ENCODE measurements around the gene CRIP2.
A peak's percentile ranks its signal among the peaks of the same experiment; 100 is the strongest.

Gene CRIP2

DNA sequence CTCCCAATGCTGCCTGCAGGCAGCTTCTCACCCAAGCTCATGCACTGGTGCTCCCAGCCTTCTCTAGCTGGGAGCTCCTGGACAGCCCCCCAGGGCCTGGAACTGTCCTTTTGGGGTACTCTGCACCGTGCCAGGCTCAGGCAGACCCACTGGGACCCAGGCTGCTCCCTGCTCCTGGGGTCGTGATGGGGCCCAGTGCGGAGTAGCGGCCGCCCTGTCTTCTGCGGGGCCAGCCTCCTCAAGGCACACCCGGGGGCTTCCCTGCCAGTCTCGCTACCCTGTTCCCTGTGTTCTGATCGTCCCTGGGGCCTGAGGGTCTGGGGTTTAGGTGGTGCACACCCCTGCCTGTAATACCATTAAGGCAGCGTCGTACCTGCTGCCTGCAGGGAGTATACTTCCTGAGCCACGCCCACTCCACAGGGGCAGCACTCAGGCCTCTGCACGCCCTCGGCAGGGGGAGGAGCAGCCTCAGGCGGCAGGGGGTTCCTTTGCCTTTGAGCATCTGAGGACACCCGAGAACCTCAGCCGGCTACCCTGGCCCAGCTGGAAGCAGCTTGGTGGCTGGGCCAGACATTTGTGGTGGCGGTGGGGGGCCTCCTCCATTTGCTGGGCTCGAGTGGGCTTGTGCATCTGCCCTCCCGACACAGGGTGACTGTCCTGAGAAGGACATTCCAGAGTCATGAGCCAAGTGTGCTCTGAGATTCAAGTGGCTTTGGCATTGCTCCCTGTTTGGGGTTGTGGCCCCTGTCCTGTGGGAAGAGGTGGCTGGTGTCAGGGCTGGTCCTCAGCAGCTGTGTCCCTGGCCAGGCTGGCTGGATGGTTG lies 9.2 kb upstream of the CRIP2 start:
- DNase-seq: no peak

DNA sequence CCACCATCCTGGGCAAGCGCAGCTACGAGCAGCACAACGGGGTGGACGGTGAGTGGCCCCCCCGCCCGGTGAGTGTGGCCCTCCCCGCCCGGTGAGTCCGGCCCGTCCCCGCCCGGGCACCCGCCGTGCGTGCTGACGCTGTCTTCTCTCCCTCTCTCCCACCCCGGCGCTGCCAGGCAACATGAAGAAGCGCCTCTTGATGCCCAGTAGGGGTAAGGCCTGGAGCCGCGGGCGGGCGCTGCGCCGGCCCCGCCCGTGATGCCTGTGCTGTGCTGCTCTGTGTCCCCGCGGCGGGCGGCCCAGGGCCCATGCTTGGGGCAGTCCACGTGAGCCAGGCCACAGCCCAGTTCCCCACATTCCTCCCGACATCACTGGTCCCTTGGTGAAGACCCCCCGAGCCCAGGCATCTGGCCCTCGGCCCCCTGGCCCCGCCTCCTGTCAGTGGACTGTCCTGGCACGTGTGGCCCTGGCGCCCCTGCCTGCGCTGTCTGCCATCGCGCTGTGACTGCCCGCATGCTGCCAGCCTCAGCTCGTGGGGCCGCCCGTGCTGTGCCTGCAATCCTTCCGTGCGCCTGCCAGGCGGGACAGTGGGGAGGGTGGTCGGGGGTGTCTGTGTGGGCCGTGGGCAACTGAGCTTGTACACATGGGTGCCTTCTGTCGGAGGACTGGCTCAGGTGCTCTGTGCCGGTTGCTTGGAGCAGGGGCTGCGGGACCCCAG lies 7.9 kb upstream of the CRIP2 start:
- DNase-seq: no peak

DNA sequence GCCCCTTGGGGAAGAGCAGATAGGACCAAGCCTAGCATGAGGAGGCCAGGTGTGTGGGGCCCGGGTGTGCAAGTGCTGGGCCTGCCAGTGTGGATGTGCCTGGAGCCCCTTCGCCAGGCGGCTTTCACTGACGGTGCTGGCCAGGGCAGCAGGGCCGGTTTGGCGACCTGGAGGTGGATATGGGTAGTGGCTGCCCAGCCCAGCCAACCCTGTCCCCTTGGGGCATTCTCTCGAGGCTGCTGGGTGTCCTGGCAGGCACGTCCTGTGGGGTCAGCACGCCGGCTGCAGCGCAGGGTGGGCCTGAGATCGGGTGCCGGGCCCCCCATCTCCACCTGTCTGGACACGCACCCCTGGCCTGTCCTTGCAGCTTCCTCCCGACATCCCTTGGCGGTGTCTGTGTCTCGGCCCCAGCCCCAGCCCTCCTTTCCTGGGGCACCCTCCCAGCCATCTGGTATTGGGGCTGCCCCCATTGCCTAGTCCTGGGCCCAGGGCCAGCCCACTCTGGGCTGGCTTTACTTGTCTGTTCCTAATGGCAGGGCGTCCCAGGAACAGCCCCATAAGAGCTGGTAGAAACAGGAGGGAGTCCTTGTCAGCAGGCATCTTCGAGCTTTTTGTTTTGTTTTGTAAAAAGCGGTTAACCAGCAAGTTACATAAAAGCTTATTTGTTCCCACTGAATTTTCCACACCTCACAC lies 7.2 kb upstream of the CRIP2 start:
- no peak for DNase-seq

DNA sequence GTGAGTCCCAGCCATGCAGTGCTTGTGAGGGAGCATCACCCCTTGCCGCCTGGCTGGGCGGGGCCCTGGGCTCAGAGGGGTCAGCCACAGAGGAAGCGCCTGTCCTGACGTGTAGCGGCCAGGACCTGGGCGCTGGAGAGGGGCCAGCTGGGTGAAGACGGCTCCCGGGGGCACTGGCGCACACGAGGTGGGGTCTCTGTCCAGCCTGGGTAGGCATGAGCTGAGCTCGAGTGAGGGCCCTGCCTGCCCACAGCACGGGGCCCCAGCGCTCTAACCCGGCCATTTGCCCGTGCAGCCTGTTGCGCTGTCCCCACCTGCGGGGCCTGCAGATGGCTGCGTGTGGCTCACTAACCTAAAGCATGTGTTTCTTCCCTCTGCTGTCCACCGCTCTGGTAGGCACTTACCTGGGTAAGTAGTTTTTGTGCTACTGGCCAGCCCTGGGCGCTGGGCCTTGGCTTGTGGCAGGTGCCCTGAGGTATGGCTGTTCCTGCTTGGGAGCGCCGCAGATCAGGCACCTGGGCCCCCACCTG lies 6.6 kb upstream of the CRIP2 start:
- no peak for DNase-seq

DNA sequence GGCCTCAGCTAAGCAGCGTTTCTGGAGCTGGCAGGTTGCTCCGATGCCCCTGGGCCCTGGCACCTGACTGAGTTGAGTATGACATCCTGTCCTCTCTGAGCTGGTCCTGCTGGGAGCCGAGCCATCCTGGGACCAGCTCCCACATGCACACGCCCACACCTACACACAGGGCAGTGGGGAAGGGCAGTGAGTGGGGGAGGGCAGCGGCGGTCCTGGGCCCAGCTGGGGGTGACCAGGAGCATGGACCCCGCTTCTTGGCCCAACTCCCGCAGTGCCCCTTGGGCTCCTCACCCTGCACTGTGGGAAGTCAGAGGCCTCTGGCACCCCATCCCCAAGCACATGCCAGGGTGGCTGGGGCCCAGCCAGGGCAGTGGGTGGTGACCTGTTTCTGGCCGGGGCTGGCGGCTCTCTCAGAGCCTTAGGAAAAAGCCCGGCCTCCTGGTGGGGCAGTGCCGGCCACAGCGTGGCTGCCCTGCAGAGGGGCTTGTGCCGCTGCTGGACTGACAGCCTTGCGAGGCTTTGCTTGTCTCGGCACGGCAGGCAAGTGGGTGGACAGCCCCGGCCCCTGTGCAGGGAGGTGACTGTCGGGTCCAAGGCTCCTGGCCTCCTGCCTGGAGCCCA lies 5.9 kb upstream of the CRIP2 start:
- DNase-seq: no peak

DNA sequence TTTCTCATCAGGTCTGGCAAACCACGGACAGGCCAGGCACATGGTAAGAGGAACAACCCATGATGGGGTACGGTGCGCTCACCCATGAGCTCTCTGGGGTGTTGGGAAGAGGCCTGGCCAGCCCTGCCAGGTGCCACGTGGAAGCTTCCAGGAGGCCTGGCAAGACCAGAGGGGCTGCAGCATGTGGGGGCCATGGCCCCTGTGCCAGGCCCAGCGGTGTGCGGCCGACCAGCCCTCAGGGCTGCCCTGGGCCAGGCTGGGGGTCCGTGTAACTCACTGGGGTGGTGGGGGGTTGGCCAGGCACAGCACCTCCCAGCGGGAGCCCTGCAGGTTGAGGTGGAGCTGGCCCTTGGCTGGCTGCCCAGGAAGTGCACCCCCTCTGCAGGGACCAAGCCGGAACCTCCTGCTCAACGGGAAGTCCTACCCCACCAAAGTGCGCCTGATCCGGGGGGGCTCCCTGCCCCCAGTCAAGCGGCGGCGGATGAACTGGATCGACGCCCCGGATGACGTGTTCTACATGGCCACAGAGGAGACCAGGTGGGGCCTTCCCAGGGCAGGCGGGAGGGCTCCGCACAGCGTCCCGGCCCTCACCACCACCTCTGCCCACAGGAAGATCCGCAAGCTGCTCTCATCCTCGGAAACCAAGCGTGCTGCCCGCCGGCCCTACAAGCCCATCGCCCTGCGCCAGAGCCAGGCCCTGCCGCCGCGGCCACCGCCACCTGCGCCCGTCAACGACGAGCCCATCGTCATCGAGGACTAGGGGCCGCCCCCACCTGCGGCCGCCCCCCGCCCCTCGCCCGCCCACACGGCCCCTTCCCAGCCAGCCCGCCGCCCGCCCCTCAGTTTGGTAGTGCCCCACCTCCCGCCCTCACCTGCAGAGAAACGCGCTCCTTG lies 4.9 kb upstream of the CRIP2 start:
- DNase-seq: no peak

DNA sequence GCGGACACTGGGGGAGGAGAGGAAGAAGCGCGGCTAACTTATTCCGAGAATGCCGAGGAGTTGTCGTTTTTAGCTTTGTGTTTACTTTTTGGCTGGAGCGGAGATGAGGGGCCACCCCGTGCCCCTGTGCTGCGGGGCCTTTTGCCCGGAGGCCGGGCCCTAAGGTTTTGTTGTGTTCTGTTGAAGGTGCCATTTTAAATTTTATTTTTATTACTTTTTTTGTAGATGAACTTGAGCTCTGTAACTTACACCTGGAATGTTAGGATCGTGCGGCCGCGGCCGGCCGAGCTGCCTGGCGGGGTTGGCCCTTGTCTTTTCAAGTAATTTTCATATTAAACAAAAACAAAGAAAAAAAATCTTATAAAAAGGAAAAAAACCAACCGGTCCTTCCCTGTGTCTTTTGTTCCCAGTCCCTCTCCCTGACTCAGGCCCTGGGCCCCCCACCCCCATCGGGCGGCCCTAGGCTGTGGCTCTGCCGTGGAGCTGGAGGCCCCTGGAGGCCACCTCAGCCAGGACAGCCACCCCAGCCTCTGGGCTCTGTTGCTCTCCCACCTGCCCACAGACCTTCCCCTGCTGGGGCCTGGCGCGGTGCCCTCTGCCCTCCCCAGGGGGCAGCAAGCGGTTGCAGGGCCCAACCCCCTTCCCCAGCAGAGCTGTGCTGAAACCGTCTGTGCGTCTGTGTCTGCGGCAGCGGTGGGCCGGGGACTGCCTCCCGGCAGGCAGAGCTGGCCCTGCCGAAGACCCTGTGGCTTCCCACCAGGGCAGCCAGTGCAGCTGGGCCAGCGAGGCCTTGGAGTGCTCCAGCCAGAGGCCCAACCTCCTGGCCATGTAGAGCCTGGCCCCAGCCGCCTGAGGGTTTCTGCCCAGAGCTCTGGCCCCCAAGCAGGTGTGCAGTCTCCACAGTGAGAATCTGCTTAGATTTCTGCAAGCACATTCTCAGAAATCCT lies 4.0 kb upstream of the CRIP2 start:
- no peak for DNase-seq

DNA sequence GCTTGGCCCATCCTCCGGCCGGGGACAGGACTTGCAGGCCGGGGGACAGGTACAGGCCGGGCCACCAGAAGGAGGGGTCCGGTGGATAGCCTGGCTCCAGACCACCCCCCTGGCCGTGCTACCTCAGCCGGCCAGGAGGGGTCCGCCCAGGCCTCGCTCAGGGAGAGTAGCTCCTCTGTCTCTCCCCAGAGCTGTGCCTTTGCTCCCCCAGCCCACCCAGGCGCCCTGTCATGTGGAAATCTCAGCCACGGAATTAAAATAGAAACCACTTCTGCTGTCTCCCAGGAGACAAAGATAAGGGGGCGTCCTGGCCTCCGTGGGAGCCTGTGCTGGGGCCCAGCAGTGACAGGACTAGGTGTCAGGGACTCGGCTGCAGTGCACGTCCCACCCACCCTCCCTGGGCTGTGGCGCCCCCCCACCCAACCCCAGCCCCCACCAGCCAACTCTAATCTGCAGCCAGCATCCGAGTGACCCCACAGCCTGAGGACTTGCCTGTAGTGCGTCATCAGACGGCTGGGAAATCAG lies 3.3 kb upstream of the CRIP2 start:
- DNase-seq: no peak

DNA sequence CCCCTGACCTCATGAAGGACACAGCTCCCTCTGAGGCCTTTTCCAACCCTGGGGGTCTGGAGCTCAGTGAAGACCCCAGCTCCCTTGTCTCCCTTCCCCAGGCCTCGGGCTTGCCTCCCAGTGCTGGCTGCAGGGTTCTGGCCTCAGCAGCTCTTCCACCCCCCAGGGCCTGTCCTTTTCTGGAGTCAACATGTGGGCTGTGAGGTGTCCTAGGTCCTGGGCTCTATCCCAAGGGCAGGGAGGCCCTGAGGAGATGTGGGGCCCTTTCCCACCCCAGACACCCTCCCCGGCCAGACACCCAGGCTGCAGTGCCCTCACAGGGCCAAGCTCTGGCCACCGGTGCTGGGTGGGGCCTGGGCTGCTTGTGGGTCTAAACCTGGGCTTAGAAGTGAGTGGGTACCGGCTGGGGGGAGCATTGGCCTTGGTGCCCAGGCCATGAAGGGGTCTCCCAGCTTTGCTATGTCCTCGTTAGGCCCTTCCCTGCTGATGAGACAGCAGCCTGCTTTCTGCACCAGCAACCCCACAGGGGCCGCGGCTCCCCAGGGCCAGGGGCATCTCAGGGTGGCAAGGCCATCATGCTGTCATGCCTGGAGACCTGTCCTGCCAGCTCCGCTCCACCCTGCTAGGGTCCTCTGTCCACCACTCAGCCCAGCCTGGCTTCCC lies 2.7 kb upstream of the CRIP2 start:
- no peak for DNase-seq

DNA sequence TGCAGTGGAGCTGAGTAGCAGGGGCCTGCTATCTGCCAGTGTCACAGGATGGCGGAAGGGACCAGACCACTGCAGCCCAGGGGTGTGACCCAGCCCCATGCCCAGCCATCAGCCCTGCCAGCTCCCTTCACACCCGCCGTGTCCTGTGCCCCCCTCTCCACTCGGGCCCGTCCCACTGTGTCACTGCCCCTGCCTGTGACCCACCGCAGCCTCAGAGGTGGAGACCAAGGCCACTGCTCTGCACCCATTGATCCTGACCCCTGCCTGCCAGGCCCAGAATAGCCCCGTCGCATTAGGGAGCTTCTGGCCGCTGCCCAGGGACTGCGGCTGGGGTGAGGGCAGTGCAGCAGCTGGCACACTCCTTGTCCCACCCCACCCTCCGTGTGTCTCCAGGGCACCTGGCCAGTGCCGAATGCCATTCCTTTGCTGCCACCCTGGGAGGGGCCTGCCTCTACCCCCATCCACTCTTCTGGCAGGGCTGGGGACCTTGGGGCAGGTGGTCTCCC lies 2.1 kb upstream of the CRIP2 start:
- no peak for DNase-seq

DNA sequence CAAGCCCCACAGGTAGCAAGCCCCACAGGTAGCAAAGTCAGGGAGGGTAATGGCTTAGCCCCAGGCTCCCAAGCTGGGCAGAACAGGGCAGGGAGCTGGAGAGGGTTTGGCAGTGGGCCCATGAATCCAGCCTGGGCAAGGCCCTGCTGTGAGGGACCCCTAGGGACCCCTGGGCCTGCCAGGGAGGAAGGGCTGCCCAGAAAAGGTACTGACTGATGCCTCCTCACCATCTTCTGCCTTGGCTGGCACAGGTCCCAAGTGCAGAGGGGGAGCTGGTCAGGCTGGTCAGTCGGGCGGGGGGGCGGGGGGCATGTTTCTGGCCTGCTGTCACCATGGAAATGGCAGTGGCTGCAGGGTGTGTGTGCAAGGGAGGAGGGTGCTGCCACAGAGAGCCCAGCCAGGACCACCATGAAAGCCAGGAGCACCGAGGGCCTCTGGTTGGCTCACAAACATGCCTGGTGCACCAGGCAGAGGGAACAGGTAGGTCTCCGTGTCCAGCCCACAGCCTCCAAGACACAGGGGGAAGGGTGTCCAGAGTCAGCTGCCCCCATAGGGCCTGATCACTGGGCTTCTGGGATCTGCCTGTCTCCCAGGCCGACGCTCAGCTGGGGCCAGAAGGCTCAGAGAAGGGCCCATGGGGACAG lies 1.5 kb upstream of the CRIP2 start:
- no peak for DNase-seq

DNA sequence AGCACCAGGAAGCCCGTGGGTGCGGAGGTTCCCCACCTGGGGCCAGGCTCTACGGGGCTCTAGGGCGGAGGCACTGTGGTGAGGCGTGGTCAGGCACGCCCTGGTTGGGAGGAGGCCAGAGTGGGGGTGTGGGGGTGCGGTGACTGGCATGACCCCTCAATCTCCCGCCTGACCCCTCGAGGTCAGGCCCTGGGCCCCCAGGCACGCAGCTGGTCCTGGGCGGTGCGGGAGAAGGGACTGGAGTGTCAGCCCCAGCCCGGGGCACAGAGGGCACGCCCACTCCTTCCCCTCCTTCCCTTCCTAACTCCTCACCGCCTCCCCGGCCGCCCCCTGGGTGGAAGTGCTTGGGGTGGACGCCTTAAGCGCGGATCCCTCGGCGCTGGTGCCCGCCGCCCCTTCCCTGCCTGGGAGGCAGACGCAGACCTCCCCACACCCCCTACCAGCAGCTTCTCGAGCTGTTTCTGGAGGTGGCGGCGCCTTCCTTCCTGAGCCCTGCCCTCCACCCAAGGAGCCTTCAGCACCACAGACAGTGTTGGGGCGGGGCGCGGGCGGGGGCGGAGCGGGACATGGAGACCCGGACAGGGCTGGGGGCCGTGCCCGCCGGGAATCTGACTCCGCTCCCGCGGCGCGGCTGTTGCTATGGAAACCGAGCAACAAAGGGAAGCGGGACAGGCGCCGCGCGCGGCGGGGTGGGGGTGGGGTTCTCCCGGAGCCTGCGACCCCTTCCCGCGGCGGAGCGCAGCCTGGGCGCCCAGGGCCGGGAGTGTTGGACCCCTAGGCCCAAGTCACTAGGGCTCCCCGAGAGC lies 741 bp upstream of the CRIP2 start:
- peak; percentile 64 for DNase-seq

DNA sequence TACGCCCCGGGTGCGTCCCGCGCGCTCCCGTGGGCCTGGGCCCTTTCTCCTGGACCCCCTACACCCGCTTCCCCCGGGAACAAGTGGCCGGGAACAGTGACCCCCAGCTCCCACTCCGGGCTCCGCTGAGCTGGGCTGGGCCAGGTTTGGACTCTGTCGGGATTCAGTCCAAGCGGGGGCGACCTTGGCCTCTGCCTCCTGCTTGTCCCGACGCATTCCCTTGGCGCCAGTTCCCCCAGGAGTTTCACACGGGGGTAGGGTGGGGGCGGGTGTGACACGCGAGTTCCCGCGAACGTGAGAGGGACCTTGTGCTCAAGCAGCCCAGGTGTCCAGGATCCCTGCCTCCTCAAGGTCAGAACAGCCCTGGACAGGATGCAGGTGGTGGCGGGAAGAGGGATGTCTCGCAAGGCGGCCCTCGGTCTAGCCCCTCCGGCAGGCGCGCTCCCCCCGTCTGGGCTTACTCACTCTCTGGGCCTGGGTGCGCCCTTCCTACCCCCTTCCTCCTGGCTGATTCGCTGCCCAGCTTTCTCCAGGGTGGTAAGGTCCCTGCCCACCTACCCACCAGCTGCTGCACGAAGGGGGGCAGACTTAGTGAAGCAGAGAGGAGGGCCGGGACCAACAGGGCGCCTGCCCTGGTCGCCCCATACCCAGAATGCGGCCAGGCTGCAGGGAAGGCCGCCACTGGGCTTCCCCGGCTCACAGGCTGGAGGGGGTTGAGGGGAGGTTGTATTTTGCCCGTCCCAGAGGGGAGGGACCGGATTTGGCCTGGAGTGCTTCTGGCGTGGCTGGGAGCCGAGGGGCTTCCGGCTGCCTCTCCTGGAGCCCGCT lies 862 bp downstream of the CRIP2 start:
- DNase-seq: no peak

DNA sequence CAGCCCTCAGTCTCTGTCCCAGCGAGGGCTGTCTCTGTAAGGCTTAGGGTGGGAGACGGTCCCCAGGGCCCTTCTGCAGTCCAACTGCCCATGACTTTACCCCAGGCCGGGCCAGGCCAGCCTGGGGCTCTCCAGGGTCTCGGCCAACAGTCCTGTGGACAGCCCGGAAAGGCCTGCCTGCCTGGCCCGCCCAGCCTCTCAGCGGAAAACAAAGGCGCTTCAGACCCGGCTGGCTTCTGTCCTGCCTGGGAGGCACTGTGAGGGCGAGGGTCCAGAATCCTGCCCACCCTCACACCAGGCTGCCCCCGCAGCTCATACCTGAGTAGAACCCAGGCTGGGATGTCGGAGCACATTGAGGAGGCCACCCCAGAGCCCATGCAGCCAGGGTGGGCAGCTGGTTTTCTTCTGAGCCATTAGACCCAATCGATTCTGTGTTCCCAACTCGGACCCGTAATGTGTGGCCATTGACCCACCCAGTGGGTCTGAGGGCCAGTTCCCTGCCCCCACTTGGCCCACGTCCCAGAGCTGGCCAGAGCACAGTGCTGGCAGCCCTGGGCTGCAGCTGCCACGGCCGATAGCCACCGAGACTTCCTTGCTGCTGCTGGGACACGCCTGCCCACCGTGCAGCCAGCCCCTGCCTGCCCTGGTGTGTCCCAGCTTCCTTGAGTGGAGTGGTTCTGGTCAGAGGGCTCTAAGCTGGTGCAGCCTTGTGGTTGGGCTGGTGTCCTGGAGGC lies 1.6 kb downstream of the CRIP2 start:
- no peak for DNase-seq

DNA sequence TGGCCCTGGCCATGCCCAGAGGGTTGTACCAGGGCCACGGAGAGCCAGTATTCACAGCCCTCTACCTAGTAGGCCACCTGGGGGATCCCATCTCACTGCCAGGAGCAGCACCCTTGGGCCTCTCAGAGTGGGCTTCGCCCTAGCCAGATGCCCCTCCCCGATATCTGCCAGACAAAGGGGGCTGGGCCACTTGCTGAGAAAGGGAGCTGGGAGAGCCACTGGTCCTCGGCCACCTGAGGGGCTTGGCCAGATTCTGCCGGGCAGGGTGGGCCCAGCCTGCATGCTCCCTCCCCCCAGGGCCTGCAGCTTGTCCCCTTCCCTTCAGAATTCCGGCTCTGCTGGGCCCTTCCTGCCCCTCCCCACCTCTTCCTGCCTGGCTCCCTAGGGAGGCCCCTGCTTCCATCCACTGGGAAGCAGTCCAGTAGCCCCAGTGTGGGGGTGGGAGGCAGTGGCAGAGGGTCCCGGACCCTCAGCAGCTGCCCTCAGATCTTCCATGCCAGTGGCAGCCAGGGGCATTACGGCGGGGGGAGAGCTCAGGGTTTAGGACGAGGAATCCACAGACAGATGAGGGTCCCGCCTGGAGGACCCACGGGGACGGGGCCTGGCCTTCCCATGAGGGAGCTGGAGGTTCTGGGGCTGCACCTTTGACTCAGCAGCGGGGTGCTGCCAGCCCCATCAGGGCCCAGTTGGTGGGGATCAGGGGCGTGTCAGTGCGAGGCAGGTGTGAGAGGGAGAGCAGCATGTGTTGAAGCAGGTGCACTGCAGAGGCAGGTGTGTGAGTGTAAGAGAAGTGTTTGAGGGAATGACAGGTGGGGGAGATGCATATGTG lies 2.4 kb downstream of the CRIP2 start:
- DNase-seq: no peak

All from activated naive CD4-positive, alpha-beta T cell treated with anti-CD3 and anti-CD28 coated beads, Interleukin-2, amount 50 U/mL, for 16 hours (primary cell).